ENCODE data around the gene KL. TPM values are rescaled to one million over a fixed set of nuclear protein-coding genes. Genes with fewer than 3 reads are reported as not detected.

The KL gene
- total RNA-seq, 1 experiment from 2014 or later = not detected

- TF ChIP-seq RORB (CRISPR knock-in tag; IDR thresholded peaks at IDR 0.05) = no peak
- TF ChIP-seq CDX4 (CRISPR knock-in tag; IDR thresholded peaks at IDR 0.05; ENCODE audit: borderline replicate concordance) = no peak
- no peak for TF ChIP-seq ATF6 (CRISPR knock-in tag; IDR thresholded peaks at IDR 0.05)
- TF ChIP-seq GRHL2 (CRISPR knock-in tag; IDR thresholded peaks at IDR 0.05; ENCODE audit: insufficient replicate concordance, severe bottlenecking) = no peak
- TF ChIP-seq SP1 (CRISPR knock-in tag; conservative IDR thresholded peaks at IDR 0.05) = no peak
- TF ChIP-seq AFF4 (CRISPR knock-in tag; IDR thresholded peaks at IDR 0.05; ENCODE audit: borderline replicate concordance) = no peak
- TF ChIP-seq ZNF263 (CRISPR knock-in tag; IDR thresholded peaks at IDR 0.05; ENCODE audit: low read depth) = no peak
- TF ChIP-seq PRRX2 (CRISPR knock-in tag; IDR thresholded peaks at IDR 0.05) = no peak
- TF ChIP-seq ZNF425 (CRISPR knock-in tag; conservative IDR thresholded peaks at IDR 0.05) = no peak
- no peak for TF ChIP-seq ELF4 (CRISPR knock-in tag; IDR thresholded peaks at IDR 0.05; ENCODE audit: low read depth)
- Mint-ChIP-seq H3K27ac (no peak overlapping the region), H3K9me3 (no peaks in the 10 kb centered on the region), H3K27me3 (ENCODE audit: low read depth) (no peaks in the 10 kb centered on the region), H3K4me1 (peaks cover under 1% of the 10 kb centered on the region; the same call in 1 of the 2 replicates), H3K36me3 (no peaks in the 10 kb centered on the region), H3K4me3 (no peak overlapping the region)
- POLR2A ChIA-PET = no interaction called here
- no peak for ATAC-seq
- DNase-seq (ENCODE audit: low spot score) = no peak
- CTCF ChIA-PET = no interaction called here
Observed at GRCh38 chr13:33114146-33114545, 97.9 kb downstream of the KL start.

- H3K4me1 Mint-ChIP-seq = peaks cover 3% of the 10 kb centered on the region; the same call in 1 of the 2 replicates
- POLR2A ChIA-PET = no interaction called here
- CTCF ChIA-PET = no interaction called here
- TF ChIP-seq JAZF1 (CRISPR knock-in tag; IDR thresholded peaks at IDR 0.05) (no peak), USF1 (CRISPR knock-in tag; IDR thresholded peaks at IDR 0.05) (no peak), AFF4 (CRISPR knock-in tag; IDR thresholded peaks at IDR 0.05; ENCODE audit: borderline replicate concordance) (no peak), ATF3 (CRISPR knock-in tag; conservative IDR thresholded peaks at IDR 0.05) (no peak), ZNF219 (CRISPR knock-in tag; IDR thresholded peaks at IDR 0.05; ENCODE audit: borderline replicate concordance) (no peak), GTF2I (CRISPR knock-in tag; conservative IDR thresholded peaks at IDR 0.05) (no peak), TCF7 (CRISPR knock-in tag; IDR thresholded peaks at IDR 0.05; ENCODE audit: low read depth) (no peak), E2F4 (CRISPR knock-in tag; IDR thresholded peaks at IDR 0.05; ENCODE audit: borderline replicate concordance, low read depth) (no peak), FOXK1 (CRISPR knock-in tag; IDR thresholded peaks at IDR 0.05) (no peak), HMGA2 (CRISPR knock-in tag; IDR thresholded peaks at IDR 0.05) (no peak)
- no peaks in the 10 kb centered on the region for H3K9me3 Mint-ChIP-seq
- H3K27ac Mint-ChIP-seq = no peak overlapping the region
- DNase-seq (ENCODE audit: low spot score) (no peak), ATAC-seq (no peak)
- no peaks in the 10 kb centered on the region for H3K36me3 Mint-ChIP-seq
- no peaks in the 10 kb centered on the region for H3K27me3 Mint-ChIP-seq (ENCODE audit: low read depth)
- H3K4me3 Mint-ChIP-seq = no peak overlapping the region
Observed at GRCh38 chr13:33115274-33115673, 99.1 kb downstream of the KL start.
